GM12878 (cell line): ENCODE measurements around the gene GAB1. TPM values are rescaled to one million over a fixed set of nuclear protein-coding genes. Genes with fewer than 3 reads are reported as not detected.

ENCODE experiments used
- ATAC-seq: fragments of 200-7000 bp; cut with Tn5 transposase; 3 replicates; pipeline ENCODE4 v1.9.1; 2020; ENCODE audit warnings: mild to moderate bottlenecking, moderate library complexity
- BruUV-seq: library from RNA; stranded (reverse); fragments of 400-500 nt; replicated peaks from 2 replicates; lab custom pipeline; 2021; lab: Mats Ljungman, UMichigan
- CTCF ChIA-PET: fragments of 300-600 bp; sonication (Branson Sonifier 250); formaldehyde crosslinking; extraction: SDS; loops from one replicate; lab custom pipeline; 2021; ENCODE audit warnings: inconsistent platforms; lab: Yijun Ruan, JAX
- POLR2A ChIA-PET: fragments of 350-600 bp; formaldehyde crosslinking; extraction: SDS; loops from one replicate; lab custom pipeline; 2021; ENCODE audit warnings: inconsistent platforms; lab: Charles Lee
- RAD21 ChIA-PET: fragments of 300-600 bp; sonication (Branson Sonifier 250); formaldehyde crosslinking; loops from one replicate; lab custom pipeline; 2023; ENCODE audit warnings: antibody characterized with exemption; ENCODE audit not compliant: unreplicated experiment; lab: Charles Lee
- SMC1A ChIA-PET: fragments of 300-600 bp; sonication (Branson Sonifier 250); formaldehyde crosslinking; loops from one replicate; lab custom pipeline; 2023; ENCODE audit not compliant: unreplicated experiment, uncharacterized antibody; lab: Charles Lee
- DNase-seq: peaks from one replicate; pipeline ENCODE4 v3.0.0-alpha.2; 2011; ENCODE audit warnings: low read depth, low spot score
- FAIRE-seq: peaks from 3 replicates; lab custom pipeline; 2011; peaks lifted over from hg19 to GRCh38; lab: Jason Lieb, UNC
- H2AFZ ChIP-seq: 2 replicates; pipeline ENCODE4 v1.6.0; 2011; ENCODE audit warnings: low read depth, low read length, control low read depth; ENCODE audit not compliant: control insufficient read depth
- H3K27ac ChIP-seq: 2 replicates; pipeline ENCODE4 v1.5.1; 2011; ENCODE audit warnings: control low read depth; ENCODE audit not compliant: control insufficient read depth, insufficient read depth
- H3K27me3 ChIP-seq, 2 experiments: replicated peaks in 1 of 2; 2 replicates each; pipeline versions ENCODE4 v1.6.0 to v1.6.1; 2011; ENCODE audit warnings: low read length in 1 of 2; ENCODE audit not compliant: control insufficient read depth in 2 of 2, insufficient read depth in 2 of 2
- H3K36me3 ChIP-seq, 2 experiments: 2 replicates each; pipeline ENCODE4 v1.5.1; 2011; ENCODE audit warnings: low read length in 1 of 2; ENCODE audit not compliant: control insufficient read depth in 2 of 2, insufficient read depth in 2 of 2
- H3K4me1 ChIP-seq: 2 replicates; pipeline ENCODE4 v1.6.1; 2011; ENCODE audit warnings: mild to moderate bottlenecking, low read length, moderate library complexity, mixed read lengths; ENCODE audit not compliant: control insufficient read depth, insufficient read depth
- H3K4me2 ChIP-seq: 2 replicates; pipeline ENCODE4 v1.6.0; 2011; ENCODE audit warnings: control low read depth; ENCODE audit not compliant: control insufficient read depth, insufficient read depth
- H3K4me3 ChIP-seq: fragments of 200-600 bp; sonication (generic); 2 replicates; pipeline ENCODE4 v1.5.1; 2016
- H3K79me2 ChIP-seq: 2 replicates; pipeline ENCODE4 v1.6.0; 2011; ENCODE audit warnings: low read length; ENCODE audit not compliant: control insufficient read depth, insufficient read depth
- H3K9ac ChIP-seq: 2 replicates; pipeline ENCODE4 v1.8.0; 2011; ENCODE audit warnings: low read length, control low read depth, mixed read lengths; ENCODE audit not compliant: control insufficient read depth, insufficient read depth
- H3K9me3 ChIP-seq: replicated peaks from 3 replicates; pipeline ENCODE4 v1.5.1; 2011; ENCODE audit warnings: mild to moderate bottlenecking, low read length; ENCODE audit not compliant: control insufficient read depth, insufficient read depth
- H4K20me1 ChIP-seq: 2 replicates; pipeline ENCODE4 v1.6.0; 2011; ENCODE audit not compliant: control insufficient read depth, insufficient read depth
- BRCA1 ChIP-seq: IDR thresholded peaks from 2 replicates; pipeline ENCODE4 v1.6.1; 2011; ENCODE audit warnings: low read depth, low read length, improper control_type of control experiment
- CEBPZ ChIP-seq: fragments of 150-350 bp; IDR thresholded peaks from 2 replicates; pipeline ENCODE4 v1.6.1; 2016; ENCODE audit warnings: low read depth, low read length
- CHD1 ChIP-seq: IDR thresholded peaks from 2 replicates; pipeline ENCODE4 v1.6.1; 2012; ENCODE audit warnings: low read depth, low read length, improper control_type of control experiment
- HDAC6 ChIP-seq: fragments of 200-600 bp; sonication (generic); IDR thresholded peaks from one replicate; pipeline ENCODE4 v1.8.0; 2017; ENCODE audit warnings: antibody characterized with exemption; ENCODE audit not compliant: unreplicated experiment
- IRF5 ChIP-seq: fragments of 450-650 bp; IDR thresholded peaks from 2 replicates; pipeline ENCODE4 v1.6.1; 2017; ENCODE audit warnings: borderline replicate concordance
- MYC ChIP-seq: IDR thresholded peaks from 2 replicates; pipeline ENCODE4 v1.6.1; 2011; ENCODE audit warnings: mild to moderate bottlenecking, low read length, moderate library complexity, inconsistent platforms; ENCODE audit not compliant: insufficient read depth, insufficient replicate concordance, insufficient read length, severe bottlenecking
- NR2C2 ChIP-seq: IDR thresholded peaks from 2 replicates; pipeline ENCODE4 v1.6.1; 2011; ENCODE audit warnings: borderline replicate concordance, low read depth; ENCODE audit not compliant: control insufficient read depth, insufficient read length
- POLR2A ChIP-seq: IDR thresholded peaks from 2 replicates; pipeline ENCODE4 v1.6.1; 2011; ENCODE audit warnings: low read depth, mild to moderate bottlenecking, low read length
- POU2F2 ChIP-seq: IDR thresholded peaks from 3 replicates; pipeline ENCODE4 v1.6.1; 2011; ENCODE audit warnings: low read depth, mild to moderate bottlenecking, low read length, borderline replicate concordance
- RAD21 ChIP-seq: IDR thresholded peaks from 2 replicates; pipeline ENCODE4 v1.6.1; 2011; ENCODE audit warnings: mild to moderate bottlenecking, low read depth, low read length, moderate library complexity; ENCODE audit not compliant: insufficient read depth
- RB1 ChIP-seq: fragments of 450-650 bp; formaldehyde crosslinking; IDR thresholded peaks from 2 replicates; pipeline ENCODE4 v1.6.1; 2017; ENCODE audit warnings: mild to moderate bottlenecking, borderline replicate concordance
- RFX5 ChIP-seq: IDR thresholded peaks from 2 replicates; pipeline ENCODE4 v1.6.1; 2011; ENCODE audit warnings: low read depth, low read length, improper control_type of control experiment
- RUNX3 ChIP-seq: IDR thresholded peaks from 2 replicates; pipeline ENCODE4 v1.6.1; 2012; ENCODE audit warnings: low read length, inconsistent platforms
- ZNF207 ChIP-seq: fragments of 450-650 bp; IDR thresholded peaks from 2 replicates; pipeline ENCODE4 v1.6.1; 2014; ENCODE audit warnings: antibody characterized with exemption, mild to moderate bottlenecking, borderline replicate concordance
- ZNF687 ChIP-seq: fragments of 450-650 bp; IDR thresholded peaks from 2 replicates; pipeline ENCODE4 v1.6.1; 2017; ENCODE audit warnings: mild to moderate bottlenecking, moderate library complexity
- ZZZ3 ChIP-seq: IDR thresholded peaks from 2 replicates; pipeline ENCODE4 v1.6.1; 2011; ENCODE audit warnings: low read depth; ENCODE audit not compliant: control insufficient read depth, insufficient read length
- WGBS: methylation state at CpG from one replicate; pipeline ENCODE4 v1.1.6; 2016; ENCODE audit warnings: low lambda C conversion rate; ENCODE audit not compliant: insufficient replicate concordance, insufficient coverage; ENCODE audit errors: missing lambda C conversion rate; 5-methylcytosine and 5-hydroxymethylcytosine counted together
- in situ Hi-C: fragments of 300-500 bp; cut with MboI; formaldehyde crosslinking; loops from 9 replicates; pipeline ENCODE4 v1.14.3; 2018; ENCODE audit warnings: mixed read lengths
- intact Hi-C: fragments of 100-400 bp; cut with micrococcal nuclease; formaldehyde crosslinking; loops from one replicate; pipeline ENCODE4 v1.14.2; 2022; ENCODE audit not compliant: unreplicated experiment
- polyA plus RNA-seq, 11 experiments: library from polyadenylated mRNA; depleted of rRNA in 4 of 11; unstranded in 6 of 11; stranded (reverse) in 5 of 11; fragments of >200 nt; fragmentation: Nextera tagmentation in 4 of 11; fragmentation: Illumina TruSeq in 1 of 11; extraction: Ambion mirVana in 4 of 11; extraction: Trizol in 1 of 11; gene quantifications; 1 replicate in 1 of 11; 2 replicates in 10 of 11; pipeline versions ENCODE4 v1.2.1 to v1.2.3, GENCODE V29; 2011 to 2016; ENCODE audit warnings: inconsistent platforms in 2 of 11, missing spikeins in 2 of 11, low read depth in 1 of 11
- total RNA-seq, 4 experiments: library from RNA; depleted of rRNA in 3 of 4; stranded (reverse); fragments of >200 nt in 3 of 4; fragmentation: Illumina TruSeq in 1 of 4; extraction: Trizol in 1 of 4; gene quantifications; 2 replicates each; pipeline versions ENCODE4 v1.2.1 to v1.2.3, GENCODE V29; 2013 to 2021

The GAB1 gene
- total and polyA plus RNA-seq, 10 of the 15 experiments (the other 5 are each of a cell fraction or from before 2014, with no cell fraction given) = 0.37 to 5.3 (median 3.2) TPM

GRCh38 chr4:143320113-143320512 lies 16.6 kb upstream of the GAB1 start:
- no TSS peak for BruUV-seq
- no peaks in the 10 kb centered on the region for H3K79me2 ChIP-seq
- ChIA-PET CTCF (interaction anchor here (0.6 kb wide), 1 partner anchor 19 kb away, joined by 3 read pairs; no protein-coding TSS in a partner anchor), POLR2A (no interaction called here), RAD21 (interaction anchor here (0.5 to 0.6 kb wide), 2 partner anchors 44 to 429 kb away, joined by 3 to 4 read pairs; no protein-coding TSS in a partner anchor), SMC1A (no interaction called here)
- TF ChIP-seq CEBPZ = no peak
- no peak for TF ChIP-seq RAD21
- TF ChIP-seq RUNX3 = no peak
- TF ChIP-seq RFX5 = no peak
- no peak for TF ChIP-seq ZNF687
- no peak for TF ChIP-seq RB1
- TF ChIP-seq POLR2A = no peak
- TF ChIP-seq ZZZ3 = no peak
- no peak for TF ChIP-seq CHD1
- TF ChIP-seq NR2C2 = no peak
- no peak for TF ChIP-seq HDAC6
- TF ChIP-seq IRF5 = no peak
- TF ChIP-seq MYC = no peak
- TF ChIP-seq ZNF207 = no peak
- TF ChIP-seq POU2F2 = no peak
- TF ChIP-seq BRCA1 = no peak
- in situ Hi-C loops (no loop called here), intact Hi-C loops (no loop called here)
- no peak for FAIRE-seq
- 0% methylated on average over 1 of the region's 1 CpG for WGBS
- no peak overlapping the region for H2AFZ ChIP-seq
- peak; percentile 41; the same call in 2 of the 3 replicates for ATAC-seq
- no peak overlapping the region for H3K27ac ChIP-seq
- no peak for DNase-seq
- no peaks in the 10 kb centered on the region for H3K36me3 ChIP-seq
- H3K27me3 ChIP-seq = no peaks in the 10 kb centered on the region; a peak in 2 of 4 replicates
- no peak overlapping the region for H3K4me2 ChIP-seq
- no peaks in the 10 kb centered on the region for H4K20me1 ChIP-seq
- no peak overlapping the region for H3K9ac ChIP-seq
- no peaks in the 10 kb centered on the region for H3K4me1 ChIP-seq
- H3K4me3 ChIP-seq = no peak overlapping the region
- no peaks in the 10 kb centered on the region for H3K9me3 ChIP-seq
